Lower lobe of right lung (tissue), 2 donors: Measurements from ENCODE around the gene NAPSA. TPM values are rescaled to one million over a fixed set of nuclear protein-coding genes. Genes with fewer than 3 reads are reported as not detected.

Experiments used
- ATAC-seq, 2 donors: fragments of 200-7000 bp; cut with Tn5 transposase; one replicate each; pipeline ENCODE4 v1.9.1; 2020 to 2022; ENCODE audit warnings: mild to moderate bottlenecking in 2 of 2, moderate library complexity in 2 of 2
- DNase-seq: peaks from one replicate; pipeline ENCODE4 v3.0.0-alpha.2; 2020
- H3K27ac ChIP-seq: fragments of 200-600 bp; one replicate; pipeline ENCODE4 v1.8.0; 2022
- H3K27me3 ChIP-seq: fragments of 200-600 bp; one replicate; pipeline ENCODE4 v1.8.0; 2022; ENCODE audit warnings: low read depth
- H3K36me3 ChIP-seq: fragments of 200-600 bp; one replicate; pipeline ENCODE4 v1.8.0; 2022; ENCODE audit warnings: mild to moderate bottlenecking
- H3K4me1 ChIP-seq: fragments of 200-600 bp; one replicate; pipeline ENCODE4 v1.8.0; 2022
- H3K4me3 ChIP-seq: fragments of 200-600 bp; one replicate; pipeline ENCODE4 v1.8.0; 2022; ENCODE audit warnings: mild to moderate bottlenecking
- H3K9me3 ChIP-seq: fragments of 200-600 bp; one replicate; pipeline ENCODE4 v1.8.0; 2022
- CTCF ChIP-seq: fragments of 200-600 bp; IDR thresholded peaks from one replicate; pipeline ENCODE4 v1.8.0; 2022; ENCODE audit warnings: antibody characterized with exemption, mild to moderate bottlenecking
- intact Hi-C: fragments of 100-400 bp; cut with DNase I; formaldehyde crosslinking; loops from one replicate; pipeline ENCODE4 v1.11.0; 2022
- total RNA-seq: library from RNA; stranded (reverse); fragmentation: NEBNext Ultra II Directional; extraction: Animal tissue kit (Norgen Biotek cat#: 25700); gene quantifications from one replicate; pipeline ENCODE4 v1.2.1, GENCODE V29; 2021
- donor health status: DM: no; HTN: yes; CAD: no; lungs with severe emphysema.

The NAPSA gene
- total RNA-seq, 1 donor from 2014 or later: 1,633 TPM

GRCh38 chr19:50328224-50328872 is 37.1 kb downstream of the NAPSA start:
- Histone ChIP-seq H3K27me3 (peaks cover 26% of the 10 kb centered on the region), H3K4me3 (peak overlapping the region; percentile 52), H3K4me1 (peaks cover 40% of the 10 kb centered on the region), H3K9me3 (no peaks in the 10 kb centered on the region), H3K36me3 (no peaks in the 10 kb centered on the region), H3K27ac (no peak overlapping the region)
- no peak for ATAC-seq
- intact Hi-C loops: no loop called here
- peak; percentile 72 for DNase-seq
- TF ChIP-seq CTCF: no peak

GRCh38 chr19:50327461-50328223 is 37.8 kb downstream of the NAPSA start:
- H3K4me1 ChIP-seq: peaks cover 33% of the 10 kb centered on the region
- H3K36me3 ChIP-seq: no peaks in the 10 kb centered on the region
- ATAC-seq: no peak
- intact Hi-C loops: no loop called here
- H3K27ac ChIP-seq: no peak overlapping the region
- H3K27me3 ChIP-seq: peaks cover 20% of the 10 kb centered on the region
- DNase-seq: no peak
- no peaks in the 10 kb centered on the region for H3K9me3 ChIP-seq
- no peak overlapping the region for H3K4me3 ChIP-seq
- no peak for TF ChIP-seq CTCF

GRCh38 chr19:50327013-50327412 is 38.4 kb downstream of the NAPSA start:
- intact Hi-C loops: no loop called here
- Histone ChIP-seq H3K4me1 (peaks cover 29% of the 10 kb centered on the region), H3K9me3 (no peaks in the 10 kb centered on the region), H3K36me3 (no peaks in the 10 kb centered on the region), H3K27ac (no peak overlapping the region), H3K27me3 (peaks cover 20% of the 10 kb centered on the region), H3K4me3 (no peak overlapping the region)
- no peak for DNase-seq
- no peak for ATAC-seq
- TF ChIP-seq CTCF: no peak

GRCh38 chr19:50326101-50326664 is 39.3 kb downstream of the NAPSA start:
- TF ChIP-seq CTCF: no peak
- H3K9me3 ChIP-seq: no peaks in the 10 kb centered on the region
- H3K4me1 ChIP-seq: peaks cover 23% of the 10 kb centered on the region
- H3K36me3 ChIP-seq: no peaks in the 10 kb centered on the region
- H3K27me3 ChIP-seq: peaks cover 20% of the 10 kb centered on the region
- H3K4me3 ChIP-seq: peak overlapping the region; percentile 4
- ATAC-seq (no peak), DNase-seq (no peak)
- no peak overlapping the region for H3K27ac ChIP-seq
- intact Hi-C loops: no loop called here

- no peak overlapping the region for H3K27ac ChIP-seq
- no peaks in the 10 kb centered on the region for H3K36me3 ChIP-seq
- ATAC-seq (peak; percentile 56 to 73), DNase-seq (peak; percentile 80)
- no peaks in the 10 kb centered on the region for H3K9me3 ChIP-seq
- H3K4me1 ChIP-seq: peaks cover 23% of the 10 kb centered on the region
- no peak for TF ChIP-seq CTCF
- H3K4me3 ChIP-seq: peak overlapping the region; percentile 4
- intact Hi-C loops: no loop called here
- H3K27me3 ChIP-seq: peaks cover 20% of the 10 kb centered on the region
Observed at GRCh38 chr19:50325310-50326100, 39.9 kb downstream of the NAPSA start.
